ENCODE measurements around the gene FAM20A. TPM values are rescaled to one million over a fixed set of nuclear protein-coding genes. Genes with fewer than 3 reads are reported as not detected.

FAM20A gene
- total and polyA plus RNA-seq, 2 experiments from 2014 or later, result 15.6 to 15.9 TPM

GRCh38 chr17:68509141-68510057 is 91.8 kb downstream of the FAM20A start:
- H3K4me3 ChIP-seq, result no peak overlapping the region
- H3K27me3 ChIP-seq, result no peaks in the 10 kb centered on the region
- H3K4me1 ChIP-seq (ENCODE audit: low read depth), result peaks cover 19% of the 10 kb centered on the region
- no peaks in the 10 kb centered on the region for H3K9me3 ChIP-seq (ENCODE audit: low read depth)
- TF ChIP-seq CTCF (IDR thresholded peaks at IDR 0.05; ENCODE audit: low read depth, low read length), result no peak
- H3K36me3 ChIP-seq, result no peaks in the 10 kb centered on the region
- DNase-seq (ENCODE audit: low read depth in 1 of 2, low spot score in 1 of 2), result no peak
- H3K27ac ChIP-seq, result peak overlapping the region; percentile 97

- Histone ChIP-seq H3K9me3 (ENCODE audit: low read depth) (no peaks in the 10 kb centered on the region), H3K27ac (no peak overlapping the region), H3K4me1 (ENCODE audit: low read depth) (peaks cover 17% of the 10 kb centered on the region), H3K36me3 (no peaks in the 10 kb centered on the region), H3K4me3 (no peak overlapping the region), H3K27me3 (no peaks in the 10 kb centered on the region)
- TF ChIP-seq CTCF (IDR thresholded peaks at IDR 0.05; ENCODE audit: low read depth, low read length), result no peak
- peak in 1 of 2 donors; percentile 32 for DNase-seq (ENCODE audit: low read depth in 1 of 2, low spot score in 1 of 2)
These were observed 93.6 kb downstream of the FAM20A start for GRCh38 chr17:68507576-68507975.

- DNase-seq (ENCODE audit: low read depth in 1 of 2, low spot score in 1 of 2), result no peak
- Histone ChIP-seq H3K36me3 (no peaks in the 10 kb centered on the region), H3K27me3 (no peaks in the 10 kb centered on the region), H3K4me3 (no peak overlapping the region), H3K4me1 (ENCODE audit: low read depth) (peaks cover 13% of the 10 kb centered on the region), H3K27ac (no peak overlapping the region), H3K9me3 (ENCODE audit: low read depth) (no peaks in the 10 kb centered on the region)
- TF ChIP-seq CTCF (IDR thresholded peaks at IDR 0.05; ENCODE audit: low read depth, low read length), result no peak
These were observed 95.2 kb downstream of the FAM20A start for GRCh38 chr17:68505951-68506350.

- DNase-seq (ENCODE audit: low read depth in 1 of 2, low spot score in 1 of 2), result no peak
- Histone ChIP-seq H3K36me3 (no peaks in the 10 kb centered on the region), H3K4me1 (ENCODE audit: low read depth) (no peaks in the 10 kb centered on the region), H3K27ac (no peak overlapping the region), H3K9me3 (ENCODE audit: low read depth) (no peaks in the 10 kb centered on the region), H3K27me3 (no peaks in the 10 kb centered on the region), H3K4me3 (no peak overlapping the region)
- no peak for TF ChIP-seq CTCF (IDR thresholded peaks at IDR 0.05; ENCODE audit: low read depth, low read length)
These were observed 100.1 kb downstream of the FAM20A start for GRCh38 chr17:68501074-68501473.

GRCh38 chr17:68499587-68499986 is 101.6 kb downstream of the FAM20A start:
- Histone ChIP-seq H3K9me3 (ENCODE audit: low read depth) (no peaks in the 10 kb centered on the region), H3K36me3 (no peaks in the 10 kb centered on the region), H3K27ac (no peak overlapping the region), H3K4me3 (no peak overlapping the region), H3K4me1 (ENCODE audit: low read depth) (no peaks in the 10 kb centered on the region), H3K27me3 (no peaks in the 10 kb centered on the region)
- no peak for TF ChIP-seq CTCF (IDR thresholded peaks at IDR 0.05; ENCODE audit: low read depth, low read length)
- DNase-seq (ENCODE audit: low read depth in 1 of 2, low spot score in 1 of 2), result no peak
